ENCODE data around the gene KLK7.

Gene KLK7

DNA sequence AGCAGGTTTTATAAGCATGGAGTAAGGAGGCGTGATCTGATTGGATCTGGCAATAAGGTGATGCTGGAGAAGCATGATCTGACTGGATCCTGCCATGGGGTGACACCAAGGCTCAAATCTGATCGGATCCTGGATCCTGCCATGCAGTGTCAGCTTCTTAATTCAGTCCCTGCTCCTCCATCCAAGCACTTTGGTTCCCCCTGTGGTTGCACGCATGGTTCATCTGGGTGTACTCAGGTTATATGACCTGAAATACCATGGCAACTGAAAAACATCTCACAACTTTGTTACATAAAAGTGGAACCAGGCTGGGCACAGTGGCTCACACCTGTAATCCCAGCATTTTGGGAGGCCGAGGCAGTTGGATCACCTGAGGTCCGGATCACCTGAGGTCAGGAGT, 54.9 kb downstream of the KLK7 start:
- DNase-seq = peak; percentile 24
